ENCODE measurements around the gene SLC35F4.

DNA sequence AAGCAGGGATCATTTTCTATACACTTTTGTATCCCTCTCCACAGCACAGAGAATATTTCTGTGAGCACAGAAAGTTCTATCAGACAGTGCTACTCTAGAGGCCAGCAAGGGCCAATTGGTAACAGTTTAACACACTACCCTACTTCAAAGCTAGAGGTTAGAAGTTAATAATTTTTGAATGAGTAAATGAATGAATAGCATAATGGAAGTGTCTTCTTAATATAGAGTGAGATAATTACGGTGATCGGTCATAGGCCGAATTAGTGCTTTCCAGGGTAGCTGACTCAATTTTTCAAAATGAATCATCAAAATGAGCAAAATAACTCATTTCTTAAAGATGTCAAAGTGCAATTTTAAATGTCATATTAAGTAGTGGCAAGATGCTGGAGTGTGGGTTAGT lies 305.2 kb downstream of the SLC35F4 start:
- TF ChIP-seq, protein P1, sequence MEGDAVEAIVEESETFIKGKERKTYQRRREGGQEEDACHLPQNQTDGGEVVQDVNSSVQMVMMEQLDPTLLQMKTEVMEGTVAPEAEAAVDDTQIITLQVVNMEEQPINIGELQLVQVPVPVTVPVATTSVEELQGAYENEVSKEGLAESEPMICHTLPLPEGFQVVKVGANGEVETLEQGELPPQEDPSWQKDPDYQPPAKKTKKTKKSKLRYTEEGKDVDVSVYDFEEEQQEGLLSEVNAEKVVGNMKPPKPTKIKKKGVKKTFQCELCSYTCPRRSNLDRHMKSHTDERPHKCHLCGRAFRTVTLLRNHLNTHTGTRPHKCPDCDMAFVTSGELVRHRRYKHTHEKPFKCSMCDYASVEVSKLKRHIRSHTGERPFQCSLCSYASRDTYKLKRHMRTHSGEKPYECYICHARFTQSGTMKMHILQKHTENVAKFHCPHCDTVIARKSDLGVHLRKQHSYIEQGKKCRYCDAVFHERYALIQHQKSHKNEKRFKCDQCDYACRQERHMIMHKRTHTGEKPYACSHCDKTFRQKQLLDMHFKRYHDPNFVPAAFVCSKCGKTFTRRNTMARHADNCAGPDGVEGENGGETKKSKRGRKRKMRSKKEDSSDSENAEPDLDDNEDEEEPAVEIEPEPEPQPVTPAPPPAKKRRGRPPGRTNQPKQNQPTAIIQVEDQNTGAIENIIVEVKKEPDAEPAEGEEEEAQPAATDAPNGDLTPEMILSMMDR (IDR thresholded peaks at IDR 0.05; ENCODE audit: low read length) = no peak
- TF ChIP-seq EZH2 (optimal IDR thresholded peaks at IDR 0.05; ENCODE audit: low read depth, low read length) = no peak
- no peak for TF ChIP-seq EZH2phosphoT487 (IDR thresholded peaks at IDR 0.05; ENCODE audit: low read length)

Data from MM.1S (cell line).